Measurements from ENCODE around the gene PITX2. TPM values are rescaled to one million over a fixed set of nuclear protein-coding genes. Genes with fewer than 3 reads are reported as not detected.
"Not testable (repeated sequence)": the region's sequence is repeated elsewhere in the genome, so short reads cannot be mapped to it uniquely, and the experiment has no call there.

The PITX2 gene
- total RNA-seq, 2 donors from 2014 or later: 14.3 to 22.4 TPM

- intact Hi-C loops (cut with DNase I): no loop called here
- peak; percentile 47 to 67 for ATAC-seq
- no peak for DNase-seq
Observed at GRCh38 chr4:110586131-110586850, 36.6 kb downstream of the PITX2 start.

- ATAC-seq; intact Hi-C loops (cut with DNase I); DNase-seq: not testable (repeated sequence)
Observed at GRCh38 chr4:110576696-110577095, 46.2 kb downstream of the PITX2 start.

Other genes starting within 250 kb of the PITX2 start
- 10 to 100 TPM in 1 of 2 donors, 1 to 10 TPM in 1; 7.4 to 12.2 TPM for gene ENPEP, start 146.9 kb downstream of the PITX2 start, total RNA-seq